Esophagus muscularis mucosa (tissue), 4 donors: ENCODE results near the gene VPS35. TPM values are rescaled to one million over a fixed set of nuclear protein-coding genes. Genes with fewer than 3 reads are reported as not detected.
"Not testable (repeated sequence)": the region's sequence is repeated elsewhere in the genome, so short reads cannot be mapped to it uniquely, and the experiment has no call there.

Experiments used
- DNase-seq: peaks from one replicate; pipeline ENCODE4 v3.0.0-alpha.2; 2017; ENCODE audit errors: extremely low spot score
- H3K27ac ChIP-seq, 4 donors: fragments of 200-600 bp; sonication (generic); replicated peaks in 1 of 4; 1 replicate in 3 of 4; 2 replicates in 1 of 4; pipeline ENCODE4 v1.5.1; 2016 to 2019; ENCODE audit warnings: mild to moderate bottlenecking in 1 of 4
- H3K27me3 ChIP-seq, 4 donors: fragments of 200-600 bp; sonication (generic); one replicate each; pipeline versions ENCODE4 v1.5.1 to v1.6.0; 2016 to 2019
- H3K36me3 ChIP-seq, 4 donors: fragments of 200-600 bp; sonication (generic); one replicate each; pipeline ENCODE4 v1.5.1; 2016 to 2019
- H3K4me1 ChIP-seq, 4 donors: fragments of 200-600 bp; sonication (generic); one replicate each; pipeline ENCODE4 v1.5.1; 2016 to 2019
- H3K4me3 ChIP-seq, 4 donors: fragments of 200-600 bp; sonication (generic); 1 replicate in 2 of 4; 2 replicates in 2 of 4; pipeline ENCODE4 v1.5.1; 2016 to 2019; ENCODE audit warnings: mild to moderate bottlenecking in 4 of 4, moderate library complexity in 1 of 4
- H3K9me3 ChIP-seq, 4 donors: fragments of 200-600 bp; sonication (generic); 1 replicate in 3 of 4; 2 replicates in 1 of 4; pipeline ENCODE4 v1.5.1; 2016 to 2019
- CTCF ChIP-seq, 3 experiments: fragments of 200-600 bp in 2 of 3; fragments of 450-650 bp in 1 of 3; sonication (generic) in 2 of 3; IDR thresholded peaks; one replicate each; pipeline ENCODE4 v1.5.1; 2017 to 2019; ENCODE audit warnings: antibody characterized with exemption in 3 of 3, mild to moderate bottlenecking in 2 of 3, moderate library complexity in 1 of 3
- EP300 ChIP-seq: sonication (generic); formaldehyde crosslinking; IDR thresholded peaks from one replicate; pipeline ENCODE4 v1.6.1; 2017; ENCODE audit warnings: antibody characterized with exemption
- POLR2A ChIP-seq: fragments of 450-650 bp; IDR thresholded peaks from one replicate; pipeline ENCODE4 v1.6.1; 2017; ENCODE audit warnings: antibody characterized with exemption, moderate library complexity, mild to moderate bottlenecking, low read depth
- POLR2AphosphoS5 ChIP-seq, 2 donors: sonication (generic); formaldehyde crosslinking; IDR thresholded peaks; one replicate each; pipeline ENCODE4 v1.6.1; 2017; ENCODE audit warnings: antibody characterized with exemption in 2 of 2
- WGBS: methylation state at CpG from one replicate; pipeline ENCODE4 v1.1.5; 2018; 5-methylcytosine and 5-hydroxymethylcytosine counted together
- intact Hi-C: fragments of 100-400 bp; cut with DNase I; formaldehyde crosslinking; loops from one replicate; pipeline ENCODE4 v1.15.1; 2023
- total RNA-seq, 4 donors: library from RNA; depleted of rRNA; stranded (reverse); fragments of >200 nt; gene quantifications; one replicate each; pipeline versions ENCODE4 v1.1.0 to v1.2.1, GENCODE V29; 2016

VPS35 gene
- total RNA-seq, 4 donors from 2014 or later = 58.7 to 100 (median 67.3) TPM

- Histone ChIP-seq H3K27ac (no peak overlapping the region), H3K27me3 (no peaks in the 10 kb centered on the region), H3K36me3 (peaks cover 0 to 7% (median 0%) of the 10 kb centered on the region in 4 donors), H3K4me3 (peak overlapping the region in 1 of 4 donors; percentile 75), H3K4me1 (peaks cover 38 to 59% (median 53%) of the 10 kb centered on the region in 4 donors), H3K9me3 (no peaks in the 10 kb centered on the region)
- TF ChIP-seq EP300 (no peak), CTCF (IDR thresholded peaks at IDR 0.05) (no peak), POLR2AphosphoS5 (IDR thresholded peaks at IDR 0.05) (no peak), POLR2A (no peak)
- no peak for DNase-seq
- WGBS = 53% methylated on average over 5 of the region's 5 CpGs
- intact Hi-C loops = loop anchor here (5.0 to 10.0 kb wide), 2 partner anchors 108 to 140 kb away; no protein-coding TSS in a partner anchor
Measured at GRCh38 chr16:46686815-46687473, 2.0 kb downstream of the VPS35 start.

GRCh38 chr16:46681867-46682266 is 7.1 kb downstream of the VPS35 start:
- H3K4me3 ChIP-seq, H3K9me3 ChIP-seq, H3K27me3 ChIP-seq, DNase-seq, H3K27ac ChIP-seq: not testable (repeated sequence)
- peaks cover 11 to 53% (median 26%) of the 10 kb centered on the region in 4 donors for H3K36me3 ChIP-seq
- peaks cover 12 to 30% (median 26%) of the 10 kb centered on the region in 4 donors for H3K4me1 ChIP-seq
- intact Hi-C loops = loop anchor here (10.0 kb wide), 1 partner anchor 113 kb away; no protein-coding TSS in a partner anchor
- 91% methylated on average over 2 of the region's 2 CpGs for WGBS

DNA sequence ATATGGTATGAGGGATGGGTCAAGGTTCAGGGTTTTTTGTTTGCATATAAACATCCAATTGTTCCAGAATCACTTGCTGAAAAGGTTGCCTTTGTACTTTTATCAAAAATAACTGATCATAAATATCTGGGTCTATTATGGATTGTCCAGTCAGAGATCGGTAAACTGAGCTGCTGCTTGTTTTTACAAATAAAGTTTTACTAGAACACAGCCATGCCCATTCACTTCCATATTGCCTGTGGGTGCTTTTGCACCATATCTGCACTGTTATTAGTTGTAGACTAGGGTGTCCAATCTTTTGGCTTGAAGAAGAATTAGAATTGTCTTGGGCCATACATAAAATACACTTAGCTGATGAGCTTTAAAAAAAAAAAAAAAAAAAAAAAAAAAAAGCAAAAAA is 11.0 kb downstream of the VPS35 start:
- intact Hi-C loops, H3K27ac ChIP-seq, H3K4me3 ChIP-seq, H3K27me3 ChIP-seq, DNase-seq, H3K9me3 ChIP-seq, H3K4me1 ChIP-seq: not testable (repeated sequence)
- H3K36me3 ChIP-seq = peaks cover 11 to 92% (median 55%) of the 10 kb centered on the region in 4 donors
- WGBS = 100% methylated on average over 1 of the region's 1 CpG

DNA sequence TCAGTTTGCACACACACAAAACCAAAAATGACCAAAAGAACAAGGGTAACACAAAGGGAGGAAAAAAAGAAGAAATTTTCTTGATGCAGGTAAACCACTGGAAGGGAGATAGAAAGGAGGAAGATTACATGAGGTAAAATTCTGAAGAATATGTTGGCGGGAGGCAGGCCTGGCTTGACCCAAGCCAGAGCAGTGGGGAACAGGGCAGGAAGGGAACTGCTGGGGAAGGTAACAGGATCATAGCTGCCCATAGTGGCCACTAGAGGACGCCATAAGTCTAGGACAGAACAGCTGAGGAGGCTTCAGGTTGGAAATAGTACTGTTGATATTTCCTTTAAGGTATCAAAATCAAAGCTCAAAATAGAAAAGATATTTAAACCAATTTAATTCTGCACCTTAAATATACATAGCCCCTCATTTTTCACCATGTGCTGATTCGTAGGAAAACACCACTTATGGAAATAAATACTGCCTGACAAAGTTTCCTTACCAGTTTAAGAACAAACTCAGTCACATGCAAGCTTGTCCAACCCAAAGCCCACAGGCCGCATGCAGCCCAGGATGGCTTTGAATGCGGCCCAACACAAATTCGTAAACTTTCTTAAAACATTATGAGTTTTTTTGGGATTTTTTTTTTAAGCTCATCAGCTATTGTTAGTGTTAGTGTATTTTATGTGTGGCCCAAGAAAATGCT is 15.5 kb downstream of the VPS35 start:
- intact Hi-C loops = no loop called here
- no peak overlapping the region for H3K27ac ChIP-seq
- WGBS = 67% methylated on average over 6 of the region's 6 CpGs
- TF ChIP-seq POLR2AphosphoS5 (IDR thresholded peaks at IDR 0.05) = no peak
- no peak for TF ChIP-seq EP300
- peak; percentile 58 to 77 (median 60) for TF ChIP-seq CTCF (IDR thresholded peaks at IDR 0.05)
- no peak for TF ChIP-seq POLR2A
- H3K4me1 ChIP-seq = no peaks in the 10 kb centered on the region
- H3K27me3 ChIP-seq = no peaks in the 10 kb centered on the region
- no peak overlapping the region for H3K4me3 ChIP-seq
- no peaks in the 10 kb centered on the region for H3K9me3 ChIP-seq
- no peak for DNase-seq
- H3K36me3 ChIP-seq = peaks cover 35 to 100% (median 81%) of the 10 kb centered on the region in 4 donors

DNA sequence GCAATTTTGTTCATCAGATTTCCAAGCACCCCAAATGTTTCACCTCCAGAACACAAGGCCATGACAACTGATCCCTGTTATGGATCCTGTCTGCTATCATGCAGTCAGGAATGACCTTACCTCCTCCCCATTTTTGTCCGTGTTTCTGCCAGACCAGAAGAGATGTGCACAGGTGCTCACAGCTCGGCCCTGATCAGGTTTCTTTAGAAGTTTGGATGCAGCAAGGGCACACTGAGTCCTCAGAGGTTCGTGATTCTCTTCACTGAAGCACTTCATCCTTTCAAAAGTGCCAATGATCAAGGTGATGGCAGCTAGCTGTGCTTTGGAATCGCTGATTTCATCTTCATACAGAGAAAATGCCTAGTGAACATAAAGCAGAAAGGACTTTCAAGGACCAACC is 26.9 kb downstream of the VPS35 start:
- intact Hi-C loops = no loop called here
- TF ChIP-seq POLR2A = no peak
- no peak for TF ChIP-seq EP300
- TF ChIP-seq CTCF (IDR thresholded peaks at IDR 0.05) = no peak
- TF ChIP-seq POLR2AphosphoS5 (IDR thresholded peaks at IDR 0.05) = no peak

More for the DNA sequence above, 26.9 kb downstream of the VPS35 start:
- Histone ChIP-seq H3K27me3 (no peaks in the 10 kb centered on the region), H3K4me3 (no peak overlapping the region), H3K27ac (no peak overlapping the region), H3K9me3 (no peaks in the 10 kb centered on the region), H3K36me3 (peaks cover 51 to 89% (median 81%) of the 10 kb centered on the region in 4 donors), H3K4me1 (no peaks in the 10 kb centered on the region)
- no peak for DNase-seq
- WGBS = 70% methylated on average over 4 of the region's 4 CpGs
